Progenitor cell of endocrine pancreas (in vitro differentiated cells): ENCODE data around the gene ZFP64. TPM values are rescaled to one million over a fixed set of nuclear protein-coding genes. Genes with fewer than 3 reads are reported as not detected.

ENCODE experiments used
- DNase-seq: peaks from one replicate; pipeline ENCODE4 v3.0.0; 2021; ENCODE audit warnings: low spot score; ENCODE audit not compliant: unreplicated experiment
- H3K27ac Mint-ChIP-seq: 2 replicates; pipeline ENCODE4 v1.8.0; 2021; ENCODE audit warnings: mild to moderate bottlenecking, moderate library complexity, mixed read lengths
- H3K27me3 Mint-ChIP-seq: 2 replicates; pipeline ENCODE4 v1.8.0; 2021; ENCODE audit warnings: mixed read lengths
- H3K36me3 Mint-ChIP-seq: 2 replicates; pipeline ENCODE4 v1.8.0; 2022; ENCODE audit warnings: mixed read lengths; ENCODE audit not compliant: insufficient read depth
- H3K4me1 Mint-ChIP-seq: 2 replicates; pipeline ENCODE4 v1.8.0; 2021; ENCODE audit warnings: low read depth, mixed read lengths
- H3K4me3 Mint-ChIP-seq: 2 replicates; pipeline ENCODE4 v1.8.0; 2021; ENCODE audit warnings: low read depth, mild to moderate bottlenecking, moderate library complexity, mixed read lengths
- H3K9me3 Mint-ChIP-seq: 2 replicates; pipeline ENCODE4 v1.8.0; 2021; ENCODE audit warnings: low read depth, mixed read lengths
- CTCF ChIP-seq: fragments of 200-600 bp; sonication (generic); IDR thresholded peaks from one replicate; pipeline ENCODE4 v1.5.0; 2021; ENCODE audit warnings: antibody characterized with exemption, mild to moderate bottlenecking; ENCODE audit not compliant: unreplicated experiment
- total RNA-seq: library from RNA; stranded (reverse); gene quantifications from 2 replicates; pipeline ENCODE4 v1.2.1, GENCODE V29; 2021

ZFP64 gene
- total RNA-seq, 1 donor from 2014 or later = 26.9 TPM

- Mint-ChIP-seq H3K36me3 (peaks cover 30% of the 10 kb centered on the region), H3K27me3 (no peaks in the 10 kb centered on the region), H3K27ac (no peak overlapping the region), H3K4me3 (no peak overlapping the region), H3K9me3 (no peaks in the 10 kb centered on the region), H3K4me1 (peaks cover 7% of the 10 kb centered on the region)
- no peak for DNase-seq
- TF ChIP-seq CTCF = no peak
Observed at GRCh38 chr20:52175840-52176239, 15.7 kb downstream of the ZFP64 start.

DNA sequence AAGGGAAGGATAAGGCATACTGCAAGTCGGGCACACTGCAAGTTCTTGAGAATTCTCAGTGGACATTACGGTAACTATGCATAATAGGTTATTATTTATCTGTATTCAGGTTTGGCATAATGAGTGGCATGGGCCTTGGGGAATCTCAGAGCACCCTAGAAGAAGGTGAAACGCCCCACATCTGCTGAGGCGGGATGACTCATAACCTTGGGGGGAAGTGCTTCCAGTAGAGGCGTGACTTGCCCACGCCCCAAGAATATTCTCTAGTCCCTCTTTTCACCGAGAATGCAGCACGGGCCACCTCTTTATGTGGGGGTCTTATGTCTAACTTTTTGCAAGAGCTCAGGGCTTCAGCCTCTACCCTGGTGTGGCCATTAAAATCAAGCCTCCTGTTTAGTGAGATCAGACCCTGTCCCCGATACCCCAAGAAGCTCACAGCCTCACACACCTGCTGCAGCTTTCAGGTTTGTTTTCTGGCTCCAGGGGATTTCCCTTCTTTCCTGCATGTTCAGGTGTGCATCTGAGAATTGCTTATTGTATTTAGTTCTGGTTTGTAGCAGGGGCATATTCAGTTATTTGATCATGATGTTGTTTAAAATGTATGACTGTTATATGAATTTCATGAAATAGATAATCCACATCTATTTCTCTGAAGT, 19.1 kb downstream of the ZFP64 start:
- no peak overlapping the region for H3K27ac Mint-ChIP-seq
- H3K9me3 Mint-ChIP-seq = no peaks in the 10 kb centered on the region
- no peaks in the 10 kb centered on the region for H3K27me3 Mint-ChIP-seq
- no peaks in the 10 kb centered on the region for H3K4me1 Mint-ChIP-seq
- TF ChIP-seq CTCF = no peak
- no peak overlapping the region for H3K4me3 Mint-ChIP-seq
- no peak for DNase-seq
- peaks cover 35% of the 10 kb centered on the region for H3K36me3 Mint-ChIP-seq

GRCh38 chr20:52171025-52171424, 20.6 kb downstream of the ZFP64 start:
- Mint-ChIP-seq H3K36me3 (peaks cover 40% of the 10 kb centered on the region), H3K4me3 (no peak overlapping the region), H3K9me3 (peaks cover 3% of the 10 kb centered on the region), H3K27me3 (no peaks in the 10 kb centered on the region), H3K4me1 (no peaks in the 10 kb centered on the region), H3K27ac (no peak overlapping the region)
- DNase-seq = no peak
- no peak for TF ChIP-seq CTCF

DNA sequence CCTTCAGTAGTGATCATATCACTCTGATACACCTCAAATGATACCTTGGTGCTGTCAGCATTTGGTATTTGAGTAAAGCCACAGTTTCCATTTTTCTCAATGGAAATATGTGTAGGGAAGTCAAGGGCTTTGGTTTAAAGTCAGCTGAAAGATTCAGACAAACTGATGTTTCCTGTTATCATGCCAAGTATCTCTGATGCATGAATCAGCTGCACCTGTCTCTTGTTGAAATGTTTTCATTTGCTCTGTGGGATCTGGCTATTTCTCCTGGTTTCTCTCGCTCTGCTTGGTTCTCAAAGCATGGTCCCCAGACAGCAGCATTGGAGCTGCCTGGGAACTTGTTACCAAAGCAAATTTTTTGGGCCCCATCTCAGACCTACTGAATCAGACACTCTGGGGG, 23.5 kb downstream of the ZFP64 start:
- Mint-ChIP-seq H3K4me3 (no peak overlapping the region), H3K36me3 (peaks cover 51% of the 10 kb centered on the region), H3K9me3 (peaks cover 3% of the 10 kb centered on the region), H3K4me1 (no peaks in the 10 kb centered on the region), H3K27ac (no peak overlapping the region), H3K27me3 (no peaks in the 10 kb centered on the region)
- TF ChIP-seq CTCF = no peak
- DNase-seq = no peak

DNA sequence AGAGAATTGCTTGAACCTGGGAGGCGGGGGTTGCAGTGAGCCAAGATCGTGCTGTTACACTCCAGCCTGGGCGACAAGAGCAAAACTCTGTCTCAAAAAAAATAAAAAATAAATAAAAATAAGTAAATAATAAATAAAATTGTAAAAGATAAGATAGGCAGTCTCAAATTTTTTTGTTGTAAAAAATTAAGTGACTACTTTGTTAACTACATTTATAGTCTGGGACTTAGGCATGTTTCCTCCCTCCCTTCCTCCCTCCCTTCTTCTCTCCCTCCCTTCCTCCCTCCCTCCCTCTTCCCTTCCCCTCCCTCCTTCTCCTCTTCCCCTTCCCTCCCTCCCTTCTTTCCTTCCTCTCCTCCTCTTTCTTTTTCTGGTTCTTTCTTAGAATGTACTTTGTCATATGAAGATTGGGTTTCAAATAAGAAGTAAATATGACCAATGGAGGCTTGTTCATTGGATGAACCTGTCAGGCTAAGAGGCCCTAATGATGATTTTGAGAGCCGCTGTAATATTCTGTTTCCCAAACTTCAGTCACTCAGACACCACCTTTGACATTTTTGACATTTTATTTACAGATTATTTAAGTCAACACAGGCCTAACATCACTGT, 24.2 kb downstream of the ZFP64 start:
- Mint-ChIP-seq H3K27ac (no peak overlapping the region), H3K27me3 (no peaks in the 10 kb centered on the region), H3K4me3 (no peak overlapping the region), H3K9me3 (peaks cover 3% of the 10 kb centered on the region), H3K4me1 (no peaks in the 10 kb centered on the region), H3K36me3 (peaks cover 48% of the 10 kb centered on the region)
- DNase-seq = no peak
- no peak for TF ChIP-seq CTCF
